ENCODE measurements around the gene PPM1A. TPM values are rescaled to one million over a fixed set of nuclear protein-coding genes. Genes with fewer than 3 reads are reported as not detected.

Gene PPM1A
- total RNA-seq, 4 donors from 2014 or later: 40.4 to 60.2 (median 53.6) TPM

- H3K9me3 ChIP-seq: no peaks in the 10 kb centered on the region
- no peak overlapping the region for H3K27ac ChIP-seq (replicated peaks in 1 of 4)
- 73% methylated on average over 2 of the region's 2 CpGs for WGBS
- no peaks in the 10 kb centered on the region for H3K27me3 ChIP-seq
- no peak for DNase-seq (ENCODE audit: extremely low spot score)
- intact Hi-C loops (cut with DNase I): no loop called here
- H3K4me3 ChIP-seq: no peak overlapping the region
- TF ChIP-seq POLR2AphosphoS5 (IDR thresholded peaks at IDR 0.05): no peak
- TF ChIP-seq POLR2A (IDR thresholded peaks at IDR 0.05; ENCODE audit: low read depth): no peak
- no peak for TF ChIP-seq CTCF (IDR thresholded peaks at IDR 0.05)
- no peak for TF ChIP-seq EP300 (IDR thresholded peaks at IDR 0.05)
- H3K4me1 ChIP-seq: peaks cover 48 to 62% (median 52%) of the 10 kb centered on the region in 4 donors
- peaks cover 7 to 10% (median 9%) of the 10 kb centered on the region in 4 donors for H3K36me3 ChIP-seq
These were observed 29.3 kb downstream of the PPM1A start for GRCh38 chr14:60278350-60278749.

- no peak for DNase-seq (ENCODE audit: extremely low spot score)
- H3K4me3 ChIP-seq: no peak overlapping the region
- H3K36me3 ChIP-seq: peaks cover 16 to 50% (median 37%) of the 10 kb centered on the region in 4 donors
- no peak for TF ChIP-seq POLR2A (IDR thresholded peaks at IDR 0.05; ENCODE audit: low read depth)
- no peak for TF ChIP-seq EP300 (IDR thresholded peaks at IDR 0.05)
- TF ChIP-seq POLR2AphosphoS5 (IDR thresholded peaks at IDR 0.05): no peak
- no peak for TF ChIP-seq CTCF (IDR thresholded peaks at IDR 0.05)
- no peak overlapping the region for H3K27ac ChIP-seq (replicated peaks in 1 of 4)
- H3K27me3 ChIP-seq: no peaks in the 10 kb centered on the region
- intact Hi-C loops (cut with DNase I): no loop called here
- H3K4me1 ChIP-seq: peaks cover 0 to 13% (median 0%) of the 10 kb centered on the region in 4 donors
- H3K9me3 ChIP-seq: no peaks in the 10 kb centered on the region
These were observed 38.4 kb downstream of the PPM1A start for GRCh38 chr14:60287452-60287851.

- WGBS: 89% methylated on average over 1 of the region's 1 CpG
- Histone ChIP-seq H3K27me3 (no peaks in the 10 kb centered on the region), H3K4me3 (no peak overlapping the region), H3K9me3 (no peaks in the 10 kb centered on the region), H3K27ac (replicated peaks in 1 of 4) (no peak overlapping the region), H3K4me1 (peaks cover 0 to 13% (median 0%) of the 10 kb centered on the region in 4 donors), H3K36me3 (peaks cover 15 to 50% (median 38%) of the 10 kb centered on the region in 4 donors)
- no peak for TF ChIP-seq CTCF (IDR thresholded peaks at IDR 0.05)
- TF ChIP-seq POLR2AphosphoS5 (IDR thresholded peaks at IDR 0.05): no peak
- TF ChIP-seq EP300 (IDR thresholded peaks at IDR 0.05): no peak
- no peak for TF ChIP-seq POLR2A (IDR thresholded peaks at IDR 0.05; ENCODE audit: low read depth)
- intact Hi-C loops (cut with DNase I): no loop called here
- DNase-seq (ENCODE audit: extremely low spot score): no peak
These were observed 39.3 kb downstream of the PPM1A start for GRCh38 chr14:60288279-60288678.

GRCh38 chr14:60294411-60295069, 45.5 kb downstream of the PPM1A start:
- Histone ChIP-seq H3K9me3 (no peaks in the 10 kb centered on the region), H3K27me3 (no peaks in the 10 kb centered on the region), H3K4me3 (no peak overlapping the region), H3K27ac (replicated peaks in 1 of 4) (no peak overlapping the region), H3K4me1 (peaks cover 0 to 8% (median 4%) of the 10 kb centered on the region in 4 donors), H3K36me3 (peaks cover 14 to 33% (median 25%) of the 10 kb centered on the region in 4 donors)
- TF ChIP-seq EP300 (IDR thresholded peaks at IDR 0.05): no peak
- TF ChIP-seq CTCF (IDR thresholded peaks at IDR 0.05): no peak
- TF ChIP-seq POLR2AphosphoS5 (IDR thresholded peaks at IDR 0.05): no peak
- no peak for TF ChIP-seq POLR2A (IDR thresholded peaks at IDR 0.05; ENCODE audit: low read depth)
- no peak for DNase-seq (ENCODE audit: extremely low spot score)
- 64% methylated on average over 3 of the region's 3 CpGs for WGBS
- intact Hi-C loops (cut with DNase I): no loop called here

GRCh38 chr14:60300019-60300418, 51.0 kb downstream of the PPM1A start:
- H3K27me3 ChIP-seq: no peaks in the 10 kb centered on the region
- no peak overlapping the region for H3K27ac ChIP-seq (replicated peaks in 1 of 4)

More at GRCh38 chr14:60300019-60300418, 51.0 kb downstream of the PPM1A start:
- intact Hi-C loops (cut with DNase I): no loop called here
- H3K4me3 ChIP-seq: no peak overlapping the region
- no peak for TF ChIP-seq CTCF (IDR thresholded peaks at IDR 0.05)
- no peak for TF ChIP-seq POLR2AphosphoS5 (IDR thresholded peaks at IDR 0.05)
- TF ChIP-seq POLR2A (IDR thresholded peaks at IDR 0.05; ENCODE audit: low read depth): no peak
- TF ChIP-seq EP300 (IDR thresholded peaks at IDR 0.05): no peak
- H3K36me3 ChIP-seq: no peaks in the 10 kb centered on the region
- DNase-seq (ENCODE audit: extremely low spot score): no peak
- H3K9me3 ChIP-seq: no peaks in the 10 kb centered on the region
- peaks cover 0 to 14% (median 8%) of the 10 kb centered on the region in 4 donors for H3K4me1 ChIP-seq
